ENCODE data around the gene KIF3B.

DNA sequence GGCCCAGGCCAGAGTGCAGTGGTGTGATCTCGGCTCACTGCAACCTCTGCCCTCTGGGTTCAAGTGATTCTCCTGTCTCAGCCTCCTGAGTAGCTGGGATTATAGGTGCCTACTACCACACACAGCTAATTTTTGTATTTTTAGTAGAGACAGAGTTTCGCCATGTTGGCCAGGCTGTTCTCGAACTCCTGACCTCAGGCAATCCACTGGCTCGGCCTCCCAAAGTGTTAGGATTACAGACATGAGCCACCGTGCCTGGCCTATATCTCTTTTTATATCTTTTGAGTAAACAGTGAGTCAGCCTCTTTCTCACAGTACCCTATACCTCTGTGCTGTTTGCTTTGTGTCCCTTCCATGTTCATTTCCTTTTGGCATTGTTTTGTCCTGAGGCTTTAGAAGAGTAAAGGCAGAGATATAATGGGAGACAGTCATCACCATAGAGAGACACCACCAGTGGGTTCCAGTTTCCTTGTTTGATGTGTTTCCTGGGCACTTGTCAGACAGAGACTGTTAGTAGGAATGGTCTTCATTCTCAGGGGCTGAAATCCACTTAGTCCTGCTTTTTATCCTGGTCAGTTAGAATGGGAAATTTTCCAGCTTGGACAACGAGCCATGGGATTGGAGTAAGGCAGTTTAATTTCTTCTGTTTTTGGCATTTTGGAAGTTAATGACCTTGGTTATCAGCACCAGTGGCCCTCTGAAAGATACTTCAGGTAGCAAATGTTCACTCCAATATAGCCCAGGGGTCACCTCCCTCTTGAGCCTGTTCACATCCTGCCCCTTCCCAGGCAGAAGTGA is 48.5 kb downstream of the KIF3B start:
- TF ChIP-seq ZFX (IDR thresholded peaks at IDR 0.05), result no peak
- TF ChIP-seq, protein P1, sequence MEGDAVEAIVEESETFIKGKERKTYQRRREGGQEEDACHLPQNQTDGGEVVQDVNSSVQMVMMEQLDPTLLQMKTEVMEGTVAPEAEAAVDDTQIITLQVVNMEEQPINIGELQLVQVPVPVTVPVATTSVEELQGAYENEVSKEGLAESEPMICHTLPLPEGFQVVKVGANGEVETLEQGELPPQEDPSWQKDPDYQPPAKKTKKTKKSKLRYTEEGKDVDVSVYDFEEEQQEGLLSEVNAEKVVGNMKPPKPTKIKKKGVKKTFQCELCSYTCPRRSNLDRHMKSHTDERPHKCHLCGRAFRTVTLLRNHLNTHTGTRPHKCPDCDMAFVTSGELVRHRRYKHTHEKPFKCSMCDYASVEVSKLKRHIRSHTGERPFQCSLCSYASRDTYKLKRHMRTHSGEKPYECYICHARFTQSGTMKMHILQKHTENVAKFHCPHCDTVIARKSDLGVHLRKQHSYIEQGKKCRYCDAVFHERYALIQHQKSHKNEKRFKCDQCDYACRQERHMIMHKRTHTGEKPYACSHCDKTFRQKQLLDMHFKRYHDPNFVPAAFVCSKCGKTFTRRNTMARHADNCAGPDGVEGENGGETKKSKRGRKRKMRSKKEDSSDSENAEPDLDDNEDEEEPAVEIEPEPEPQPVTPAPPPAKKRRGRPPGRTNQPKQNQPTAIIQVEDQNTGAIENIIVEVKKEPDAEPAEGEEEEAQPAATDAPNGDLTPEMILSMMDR (conservative IDR thresholded peaks at IDR 0.05), result no peak

Data from C4-2B (cell line).